ENCODE results near the gene LEMD1.

DNA sequence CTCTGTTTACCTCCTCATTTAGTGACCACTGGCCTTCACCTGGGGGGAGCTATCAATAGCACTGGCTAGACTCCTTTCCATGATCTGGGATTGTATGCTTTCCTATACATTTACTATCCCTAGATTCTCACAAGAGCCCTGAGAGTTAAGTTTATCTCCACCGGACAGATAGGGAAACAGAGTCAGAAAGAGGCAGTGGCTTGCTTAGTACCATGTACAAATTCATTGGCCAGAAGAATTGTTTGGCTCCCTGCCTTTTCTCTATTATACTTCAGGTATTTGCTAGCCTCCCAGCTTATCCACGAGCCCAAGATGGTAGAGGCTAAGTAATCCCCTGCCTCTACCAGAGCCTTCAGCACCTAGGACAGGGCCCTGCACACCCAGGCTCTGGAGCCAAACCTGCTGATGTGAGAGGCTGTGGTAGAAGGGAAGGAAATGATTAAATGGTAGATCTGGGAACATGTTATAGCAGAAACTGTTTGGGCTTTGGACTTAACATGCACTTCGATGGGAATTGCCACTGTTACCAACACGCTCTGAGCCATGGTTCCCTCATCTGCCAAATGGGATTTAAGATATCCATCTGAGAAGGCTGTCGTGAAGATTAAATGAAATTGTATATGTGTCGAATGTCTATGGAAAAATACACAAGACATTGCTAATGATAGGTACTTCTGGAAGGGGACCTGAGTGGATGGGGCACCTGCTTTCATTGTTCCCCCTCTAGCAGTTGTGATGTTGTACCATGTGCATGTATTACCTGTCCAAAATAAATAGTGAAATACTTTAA, 37.1 kb upstream of the LEMD1 start:
- no peak for TF ChIP-seq POLR2A (IDR thresholded peaks at IDR 0.05)
- no peak for TF ChIP-seq CTCF (IDR thresholded peaks at IDR 0.05)
